Stimulated activated CD4-positive, alpha-beta T cell treated with anti-CD3 and anti-CD28 coated beads, TNF-alpha, amount 100 ng/mL, for 24 hours (primary cell): ENCODE results near the gene DCC.

Experiments used
- DNase-seq, 3 experiments: peaks; one replicate each; pipeline ENCODE4 v3.0.0-alpha.2; 2020; ENCODE audit warnings: low read depth in 3 of 3

The DCC gene

DNA sequence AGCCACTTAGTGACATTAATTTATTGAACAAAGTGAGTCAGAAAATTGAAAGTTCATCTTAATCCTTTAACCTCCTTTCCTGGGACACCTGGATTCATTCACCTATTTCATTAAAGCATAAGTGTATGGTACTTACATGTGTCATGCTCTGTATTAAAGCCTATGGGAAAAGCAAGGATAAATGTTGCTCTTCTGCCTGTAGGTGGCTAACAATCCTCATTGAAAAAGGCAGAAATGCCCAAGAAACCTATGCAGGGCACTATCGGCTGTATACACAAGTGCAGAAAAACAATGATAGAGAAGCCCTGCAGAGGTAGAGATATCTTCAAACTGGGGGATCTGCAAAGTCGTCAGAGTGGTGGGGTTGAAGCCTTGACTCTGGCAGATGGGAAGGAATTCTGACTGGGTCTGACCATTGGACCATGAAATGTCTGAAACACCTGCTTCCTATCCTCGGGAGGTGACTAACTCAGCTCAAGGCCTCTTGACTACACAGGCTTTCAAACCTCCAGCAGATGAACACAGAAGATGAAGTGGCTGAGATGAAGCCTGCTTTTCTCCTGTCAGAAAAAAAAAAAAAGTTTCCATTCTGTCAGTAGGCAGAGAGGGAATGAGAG lies 83.1 kb downstream of the DCC start:
- DNase-seq: no peak

DNA sequence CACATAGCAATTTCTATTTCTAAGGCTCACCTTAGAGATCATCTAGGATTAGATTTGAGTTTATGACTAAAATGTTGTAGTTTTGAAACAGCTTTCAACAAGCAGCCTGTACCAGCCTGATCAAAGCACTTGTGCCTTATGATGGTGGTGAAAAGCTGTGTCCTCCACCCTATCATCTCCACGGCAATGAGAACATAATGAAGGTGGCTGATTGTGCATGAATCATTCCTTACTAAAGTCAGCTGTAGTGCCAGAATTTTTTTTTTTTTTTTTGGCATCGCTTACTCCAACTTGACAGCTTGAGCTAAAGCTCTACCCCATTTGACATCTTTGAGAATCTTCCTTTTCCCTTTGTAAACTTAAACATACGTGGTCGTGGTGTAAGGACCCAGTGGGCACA lies 86.0 kb downstream of the DCC start:
- DNase-seq: no peak

DNA sequence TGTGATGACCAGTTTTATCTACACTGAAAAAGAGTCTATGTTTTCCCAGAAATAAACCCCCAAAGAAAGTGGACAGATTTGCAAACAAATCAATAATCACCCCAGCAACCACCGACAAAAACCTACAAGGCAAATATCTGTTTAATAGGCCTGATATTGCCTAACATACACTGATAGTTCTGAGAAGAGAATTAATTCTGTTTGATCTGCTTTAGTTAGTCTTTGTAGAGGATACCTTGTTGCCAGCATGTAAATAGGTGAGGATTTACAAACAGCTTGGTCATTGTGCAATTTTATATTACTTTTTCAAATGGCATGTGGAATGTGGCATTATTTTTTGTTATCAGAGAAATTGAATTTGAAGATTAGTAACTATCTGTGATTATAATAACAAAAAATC lies 86.5 kb downstream of the DCC start:
- no peak for DNase-seq

DNA sequence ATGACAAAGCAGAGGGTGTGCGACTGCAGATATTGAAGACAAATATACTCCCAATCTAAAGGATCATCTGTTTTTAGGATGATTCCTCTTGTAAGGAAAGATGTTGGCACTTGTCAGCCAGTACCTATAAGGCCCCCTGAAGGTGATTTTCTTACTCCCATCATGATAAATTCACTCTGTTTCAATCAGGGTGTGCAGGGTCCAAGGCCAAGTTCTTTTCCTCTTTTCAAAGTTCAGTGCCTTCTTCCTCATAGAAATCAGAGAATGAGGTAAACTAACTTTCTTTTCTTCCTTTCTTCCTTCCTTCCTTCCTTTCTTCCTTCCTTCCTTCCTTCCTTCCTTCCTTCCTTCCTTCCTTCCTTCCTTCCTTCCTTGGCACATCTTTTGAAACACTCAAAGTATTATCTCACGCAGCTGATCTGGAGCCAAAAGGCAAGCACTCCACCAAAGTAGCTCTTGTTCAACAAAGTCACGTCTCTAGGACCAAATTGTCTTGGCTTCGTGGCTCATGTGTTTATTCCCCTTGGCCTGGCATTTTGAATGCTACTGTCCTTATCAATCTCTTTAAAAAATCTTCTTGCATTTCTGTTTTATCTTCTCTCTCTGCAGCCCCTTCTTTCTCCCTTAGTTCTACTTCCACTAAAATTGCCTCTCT lies 87.7 kb downstream of the DCC start:
- DNase-seq: no peak

DNA sequence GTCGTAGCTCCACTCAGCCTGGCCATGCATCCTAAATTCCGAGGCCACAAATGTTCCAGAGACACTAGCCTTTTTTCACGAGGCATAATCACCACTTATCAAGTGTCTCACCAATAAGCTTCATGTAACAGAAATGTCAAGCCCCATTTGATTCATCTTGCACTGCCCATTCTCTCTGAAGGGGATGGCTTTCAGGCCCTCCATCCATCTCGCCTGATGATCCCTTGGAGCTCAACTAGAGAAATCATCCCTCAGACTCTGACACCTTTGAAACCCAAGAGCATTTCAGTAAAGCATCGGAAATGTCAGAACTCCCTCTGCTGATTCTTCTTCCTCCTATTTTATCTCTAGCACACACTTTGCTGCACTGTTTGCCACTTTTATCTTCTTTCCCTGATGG lies 91.7 kb downstream of the DCC start:
- no peak for DNase-seq

DNA sequence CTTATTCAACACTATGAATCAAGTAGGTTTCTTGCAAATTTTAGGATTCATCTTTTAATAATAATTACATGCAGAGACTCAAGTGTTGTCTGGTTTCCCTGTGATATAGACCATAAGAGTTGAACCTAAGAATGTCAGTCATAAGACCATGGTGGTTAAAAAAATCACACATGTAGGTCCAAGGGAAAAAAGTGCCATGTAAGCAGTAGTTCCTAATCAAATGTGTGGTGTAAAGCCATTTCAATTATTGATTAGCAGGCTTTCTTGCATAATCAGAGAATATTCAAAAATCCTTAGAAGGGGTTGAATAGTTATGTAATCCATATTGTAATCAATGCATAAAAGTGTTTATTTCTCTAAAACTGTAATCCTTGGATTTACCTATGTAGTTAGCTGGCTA lies 93.8 kb downstream of the DCC start:
- no peak for DNase-seq

DNA sequence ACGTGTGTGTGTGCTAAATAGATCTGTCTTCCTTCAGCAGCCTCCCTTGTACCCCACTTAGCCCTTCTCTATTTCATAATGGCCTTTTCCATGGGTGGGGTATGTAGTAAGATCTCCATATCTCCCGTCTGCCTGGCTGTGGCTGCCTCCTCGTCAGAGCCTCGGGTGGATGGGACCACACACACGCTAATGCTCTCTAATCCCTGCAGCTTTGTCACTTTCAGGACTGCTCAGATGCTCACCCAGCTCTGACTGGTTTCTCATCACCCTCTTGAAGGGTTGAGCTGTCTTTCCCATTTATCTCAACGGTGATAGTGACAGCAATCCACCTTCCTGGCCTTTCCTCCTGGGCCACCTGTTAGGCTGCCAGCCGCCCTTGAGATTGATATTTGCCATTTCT lies 95.3 kb downstream of the DCC start:
- no peak for DNase-seq

DNA sequence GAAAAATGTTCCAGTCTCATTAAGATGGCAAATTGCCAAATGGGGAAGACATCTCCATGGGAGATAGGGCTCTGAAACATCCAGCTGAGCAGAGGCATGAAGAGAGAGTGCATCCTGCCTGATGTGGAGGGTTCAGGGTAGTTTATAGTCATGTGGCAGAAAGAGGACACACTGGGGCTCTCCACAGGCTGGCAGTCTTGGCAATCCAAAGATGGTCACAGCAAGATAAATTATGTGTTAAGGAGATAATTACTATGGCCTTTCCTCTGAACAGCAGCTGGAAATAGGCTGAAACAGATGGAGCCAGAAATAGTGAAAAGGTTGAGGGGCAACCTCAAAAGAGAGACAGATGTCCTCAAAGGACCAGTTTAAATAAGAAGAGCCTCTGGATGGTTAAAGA lies 97.2 kb downstream of the DCC start:
- no peak for DNase-seq

DNA sequence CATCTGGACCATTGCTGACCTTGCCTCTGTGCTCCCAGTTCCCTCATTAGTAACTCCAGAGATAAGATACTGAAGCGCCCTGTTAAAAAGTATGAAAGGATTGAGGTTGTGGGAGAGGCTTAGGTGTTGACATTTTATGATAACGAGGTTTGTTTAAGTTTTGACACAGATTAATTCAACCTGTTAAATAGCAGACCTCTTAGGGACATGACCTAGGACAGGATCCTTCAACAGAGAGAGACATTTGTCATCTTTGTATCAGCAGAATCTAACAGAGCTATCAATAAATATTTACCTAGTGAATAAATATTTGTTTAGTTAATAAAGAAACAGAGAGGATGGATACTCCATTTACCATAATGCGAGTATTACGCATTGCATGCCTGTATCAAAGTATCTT lies 99.5 kb downstream of the DCC start:
- no peak for DNase-seq

DNA sequence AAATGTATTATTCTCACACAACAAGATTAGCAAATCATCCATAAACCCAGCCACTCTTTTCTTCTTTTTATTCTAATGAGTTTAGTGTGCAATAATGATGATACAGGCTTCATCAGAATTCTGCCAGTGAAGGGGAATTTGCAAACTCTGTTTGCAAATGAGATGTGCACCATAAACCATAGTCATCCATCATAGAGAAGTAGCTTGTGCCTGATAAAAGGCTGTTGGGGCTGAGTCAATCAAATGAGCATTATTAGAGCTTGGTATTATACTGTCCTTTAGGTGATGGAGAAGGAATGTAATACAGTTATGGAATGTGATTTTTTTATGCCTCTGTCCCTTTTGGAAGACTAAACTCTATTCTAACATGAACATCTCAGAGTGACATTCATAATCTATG lies 101.8 kb downstream of the DCC start:
- no peak for DNase-seq

DNA sequence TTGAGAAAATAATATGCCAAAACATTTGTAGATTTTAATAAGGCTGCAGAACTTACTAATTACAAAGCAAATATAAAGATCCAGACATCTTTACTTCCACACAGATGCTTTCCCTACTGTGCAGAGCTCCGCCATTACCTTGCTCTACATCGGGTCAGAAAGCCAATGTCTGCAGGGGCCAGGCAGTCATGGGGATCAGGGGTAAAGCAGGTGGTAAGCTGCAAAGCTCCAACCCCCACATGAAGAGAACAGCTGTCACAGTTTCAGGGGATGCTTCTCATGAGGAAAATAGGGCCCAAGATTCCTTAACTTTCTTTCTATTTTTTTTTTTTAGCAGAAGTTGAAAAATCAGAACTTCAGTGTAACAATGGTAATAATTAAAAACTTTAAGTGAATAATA lies 102.7 kb downstream of the DCC start:
- DNase-seq: no peak

DNA sequence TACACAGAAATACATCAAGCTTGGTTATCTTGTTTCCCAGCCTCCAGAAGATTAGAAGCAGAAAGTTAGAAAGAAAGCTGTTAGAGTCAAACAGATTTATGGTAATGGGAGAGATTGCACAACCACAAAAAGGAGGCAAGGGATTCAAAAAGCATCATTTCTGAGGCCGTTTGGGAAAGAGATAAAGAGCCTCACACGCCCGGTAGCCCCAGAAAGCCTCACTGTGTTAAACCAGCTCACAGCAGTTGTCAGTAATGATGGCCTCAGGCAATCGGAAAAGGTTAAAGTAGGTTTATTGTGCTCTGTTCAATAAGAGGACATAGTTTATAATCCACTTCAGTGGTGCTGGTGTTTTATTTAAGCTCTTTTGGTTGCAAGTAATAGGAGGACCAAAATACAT lies 111.3 kb downstream of the DCC start:
- no peak for DNase-seq

DNA sequence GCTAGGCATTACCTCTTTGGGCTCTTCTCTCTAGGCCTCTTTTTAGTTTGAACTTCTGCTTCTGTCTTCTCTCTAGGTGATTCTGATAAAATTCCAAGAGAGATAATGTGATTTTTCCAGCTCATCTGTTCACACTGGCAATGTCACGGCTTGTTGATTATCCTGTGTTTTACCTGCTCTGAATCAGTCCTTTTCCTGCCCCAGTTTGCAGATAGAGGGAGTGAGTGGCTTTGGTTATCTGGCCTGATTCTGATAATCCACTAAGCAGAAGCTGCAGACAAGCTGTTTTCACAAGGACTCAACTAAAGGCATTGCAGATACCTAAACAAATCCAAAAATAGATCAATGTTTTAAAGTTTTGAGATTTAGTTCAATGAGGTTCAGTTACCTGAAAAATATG lies 111.9 kb downstream of the DCC start:
- no peak for DNase-seq

DNA sequence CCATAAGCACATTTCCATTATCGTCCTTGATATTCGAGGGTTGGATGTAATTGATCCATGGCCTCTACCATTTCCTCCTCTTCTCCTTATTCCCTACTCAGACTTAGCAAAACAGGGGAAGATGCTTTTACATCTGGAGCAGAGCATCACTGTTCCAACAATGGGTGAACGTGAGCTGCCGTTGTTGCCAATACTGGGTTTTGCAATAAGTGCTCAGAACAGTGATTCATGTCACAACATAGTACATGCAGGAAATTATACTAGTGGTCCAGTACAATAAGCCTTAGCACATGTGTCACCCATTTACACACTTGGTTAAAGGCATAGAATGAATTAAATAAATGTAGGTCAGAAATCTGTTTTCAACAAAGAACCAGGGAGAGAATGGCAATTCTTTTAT lies 112.4 kb downstream of the DCC start:
- no peak for DNase-seq

DNA sequence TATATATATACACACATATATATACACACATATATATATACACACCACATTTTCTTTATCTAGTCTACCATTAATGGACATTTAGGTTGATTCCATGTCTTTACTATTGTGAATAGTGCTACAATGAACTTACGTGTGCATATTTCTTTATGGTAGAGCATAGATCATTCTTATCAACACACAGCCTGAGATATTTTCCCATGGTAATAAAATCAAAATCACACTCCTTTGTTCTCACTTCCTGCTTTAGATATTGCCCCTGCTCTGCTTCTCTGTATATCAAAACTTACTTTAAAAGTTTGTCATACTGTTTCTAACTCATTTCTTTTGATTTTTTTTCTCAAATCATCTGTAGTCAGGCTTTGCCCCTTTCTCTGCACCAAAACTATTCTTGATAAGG lies 119.9 kb downstream of the DCC start:
- DNase-seq: no peak

DNA sequence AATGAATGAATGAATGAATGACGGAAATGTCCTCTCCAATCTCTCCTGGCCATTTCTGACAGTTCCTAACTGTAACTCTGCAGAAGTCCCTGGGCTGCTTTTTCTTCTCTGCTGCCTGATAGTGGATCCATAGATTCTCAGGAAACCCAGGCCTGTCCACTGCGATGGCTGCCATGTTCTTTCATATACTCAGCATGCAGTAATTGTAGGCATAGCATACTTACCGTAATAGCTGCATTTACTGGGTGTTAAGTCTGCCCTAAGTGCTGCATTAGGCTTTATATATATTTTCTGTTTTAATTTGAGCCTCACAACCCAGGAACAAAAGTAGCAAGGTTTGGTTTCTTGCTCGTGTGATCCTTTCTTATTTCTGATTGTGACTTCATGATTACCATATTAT lies 122.9 kb downstream of the DCC start:
- no peak for DNase-seq

DNA sequence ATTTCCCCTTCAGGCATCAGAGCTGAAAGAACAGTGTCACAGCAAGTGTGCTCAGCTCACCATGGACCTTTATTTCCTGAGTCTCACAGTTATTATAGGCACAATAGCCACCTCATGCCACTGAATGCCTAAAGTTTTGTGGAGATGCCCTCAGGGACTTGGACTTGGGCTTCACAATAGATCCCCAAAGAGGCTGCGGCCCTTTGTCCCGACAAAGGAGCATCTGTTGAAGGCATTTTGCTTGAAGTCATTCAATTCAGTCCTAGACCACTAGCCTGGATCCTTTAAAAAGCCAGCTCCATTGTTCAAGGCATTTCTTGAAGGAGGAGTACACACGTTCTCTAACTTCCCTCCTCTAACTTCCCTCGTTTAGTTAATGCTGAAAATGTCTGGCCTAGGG lies 125.4 kb downstream of the DCC start:
- DNase-seq: no peak

DNA sequence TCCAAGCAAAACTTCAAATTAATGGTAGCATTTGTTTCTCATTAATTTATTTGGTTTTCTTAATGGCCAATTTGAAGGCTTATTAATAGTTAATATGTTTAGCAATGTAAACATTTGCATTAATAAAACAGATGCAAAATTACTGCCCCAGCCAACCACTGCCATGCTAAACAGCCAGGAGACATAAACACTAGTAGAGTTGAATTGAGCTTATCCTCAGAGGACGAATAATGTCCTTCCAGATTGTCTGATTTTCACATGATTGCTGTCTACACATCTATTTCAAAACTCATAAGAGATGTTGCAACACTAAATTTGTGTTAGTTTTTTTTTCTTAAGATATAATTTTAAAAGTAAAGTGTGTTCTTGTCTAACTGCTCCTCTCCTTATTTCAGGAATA lies 128.5 kb downstream of the DCC start:
- no peak for DNase-seq

DNA sequence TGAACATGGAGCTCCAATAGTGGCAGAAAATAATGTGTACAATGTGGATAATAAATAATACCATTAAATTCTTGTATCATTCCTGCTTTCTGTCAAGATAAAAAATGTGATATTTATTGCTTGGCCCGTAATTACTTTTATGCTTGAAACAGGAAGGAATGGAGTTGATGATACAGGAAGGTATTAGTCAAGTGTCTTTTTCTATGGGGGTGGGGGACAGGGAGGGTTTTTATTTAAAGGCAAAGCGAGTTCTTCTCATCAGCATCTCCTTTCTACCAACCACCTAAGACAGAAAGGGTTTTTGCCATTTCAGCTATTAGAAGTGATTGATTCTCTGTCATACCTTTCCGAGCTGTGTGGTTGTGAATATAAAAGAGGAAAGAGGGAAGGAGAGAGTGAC lies 135.3 kb downstream of the DCC start:
- DNase-seq: no peak

DNA sequence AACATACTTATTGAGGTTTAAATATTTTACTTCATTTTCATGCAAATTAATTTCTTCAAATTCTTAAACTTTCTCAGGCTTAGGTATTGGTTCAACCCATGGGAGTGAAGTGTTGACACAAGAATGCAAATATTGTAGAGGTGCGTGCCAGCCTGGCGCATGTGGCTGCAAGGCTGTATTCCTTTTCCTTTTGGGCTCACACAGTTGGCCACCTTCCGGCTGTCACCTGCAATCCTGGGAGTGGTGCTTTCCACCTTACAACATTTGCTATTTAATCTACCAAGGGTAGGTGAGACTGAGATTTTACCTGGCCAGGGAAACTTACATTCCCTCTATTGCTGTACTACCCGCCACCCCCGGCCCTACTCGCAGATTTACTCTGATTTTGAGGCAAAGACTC lies 141.1 kb downstream of the DCC start:
- DNase-seq: no peak

DNA sequence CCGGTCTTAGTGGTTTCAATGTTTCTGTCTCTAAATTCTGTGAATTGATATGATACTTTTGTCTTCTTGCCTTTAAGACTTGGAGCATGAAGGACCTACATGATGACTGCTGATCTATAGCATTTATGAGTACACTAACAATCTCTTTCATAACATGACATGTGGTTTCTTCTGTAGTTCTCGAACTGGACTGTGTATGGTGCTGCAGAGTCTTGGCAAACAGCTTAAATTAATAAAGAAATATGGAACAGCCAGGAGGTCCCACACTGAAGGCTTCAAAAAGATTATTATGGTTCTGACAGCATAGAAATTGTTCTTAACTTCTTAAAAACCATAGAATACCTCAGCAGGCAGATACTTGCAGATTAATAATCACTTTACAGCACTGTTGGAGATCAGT lies 145.0 kb downstream of the DCC start:
- DNase-seq: no peak

DNA sequence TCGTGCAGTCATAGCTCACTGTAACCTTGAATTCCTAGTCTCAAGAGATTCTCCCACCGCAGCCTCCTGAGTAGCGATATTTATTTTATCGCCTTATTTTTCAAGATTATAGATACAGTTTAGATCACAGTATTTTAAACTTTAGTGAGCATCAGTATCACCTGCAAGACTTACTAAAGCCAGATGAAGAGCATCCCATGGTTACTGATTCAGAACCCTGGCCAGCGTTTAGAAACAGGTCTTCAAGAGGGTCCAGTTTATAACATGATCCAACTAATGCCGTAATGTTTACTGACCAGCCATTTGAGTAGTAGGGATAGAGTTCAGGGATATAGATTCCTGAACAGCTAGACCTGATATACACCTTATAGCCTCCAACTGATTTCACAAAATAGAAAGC lies 146.1 kb downstream of the DCC start:
- DNase-seq: no peak

DNA sequence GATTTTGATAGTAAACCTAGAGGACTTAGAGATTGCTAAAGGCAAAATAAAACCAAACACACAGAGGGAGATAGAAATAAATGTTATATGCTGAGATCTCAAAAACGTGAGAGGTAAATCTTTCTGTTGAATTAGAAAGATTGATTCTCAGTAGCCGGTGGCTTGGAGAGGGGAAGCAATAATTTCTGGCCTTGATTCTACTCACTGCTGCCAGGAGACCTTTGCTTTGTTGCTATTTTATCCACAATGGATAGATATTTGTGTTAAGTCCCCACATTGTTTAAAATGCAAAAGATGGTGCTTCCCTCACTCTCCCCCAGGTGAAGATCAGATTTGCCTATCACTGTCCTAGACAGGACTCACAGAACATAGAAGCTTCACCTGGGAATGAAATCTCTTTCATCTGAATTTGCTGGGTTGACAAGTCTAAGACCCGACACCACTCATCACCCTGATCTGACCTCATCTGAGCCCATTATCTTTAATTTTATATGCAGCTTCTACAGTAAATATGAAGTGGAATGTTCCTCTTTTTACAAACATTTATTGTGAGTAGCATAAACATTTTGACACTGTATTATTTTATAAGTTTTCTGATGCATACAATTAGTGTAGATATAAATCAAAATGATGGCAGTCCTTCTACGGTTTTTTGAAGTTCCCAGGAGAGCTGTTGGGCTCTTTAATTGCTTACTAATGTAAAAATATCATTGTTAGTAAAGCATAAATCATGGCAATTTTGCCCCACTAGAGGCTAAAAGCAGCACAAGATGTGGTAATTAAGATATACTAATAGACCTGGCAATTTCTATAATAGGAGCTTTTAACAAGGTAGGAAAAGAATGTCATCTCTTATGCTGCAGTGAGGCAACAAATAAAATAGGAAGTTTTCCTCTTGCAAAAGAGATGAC lies 149.7 kb downstream of the DCC start:
- no peak for DNase-seq
